Activated naive CD4-positive, alpha-beta T cell treated with anti-CD3 and anti-CD28 coated beads, Interleukin-2, amount 50 U/mL, for 24 hours (primary cell): ENCODE data around the gene SETBP1.

Source experiments
- H3K27ac Mint-ChIP-seq: one replicate; pipeline ENCODE4 v1.8.0; 2021; ENCODE audit warnings: mild to moderate bottlenecking, mixed read lengths
- H3K27me3 Mint-ChIP-seq: one replicate; pipeline ENCODE4 v1.8.0; 2021; ENCODE audit warnings: mixed read lengths
- H3K36me3 Mint-ChIP-seq: one replicate; pipeline ENCODE4 v1.8.0; 2021; ENCODE audit warnings: mixed read lengths
- H3K4me1 Mint-ChIP-seq: one replicate; pipeline ENCODE4 v1.8.0; 2021; ENCODE audit warnings: mixed read lengths
- H3K4me3 Mint-ChIP-seq: one replicate; pipeline ENCODE4 v1.8.0; 2021; ENCODE audit warnings: mild to moderate bottlenecking, mixed read lengths
- H3K9me3 Mint-ChIP-seq: one replicate; pipeline ENCODE4 v1.8.0; 2021; ENCODE audit warnings: mixed read lengths

Gene SETBP1

GRCh38 chr18:45109706-45110105, 429.0 kb downstream of the SETBP1 start:
- Mint-ChIP-seq H3K9me3 (no peaks in the 10 kb centered on the region), H3K4me1 (no peaks in the 10 kb centered on the region), H3K27ac (no peak overlapping the region), H3K27me3 (no peaks in the 10 kb centered on the region), H3K36me3 (no peaks in the 10 kb centered on the region), H3K4me3 (no peak overlapping the region)

DNA sequence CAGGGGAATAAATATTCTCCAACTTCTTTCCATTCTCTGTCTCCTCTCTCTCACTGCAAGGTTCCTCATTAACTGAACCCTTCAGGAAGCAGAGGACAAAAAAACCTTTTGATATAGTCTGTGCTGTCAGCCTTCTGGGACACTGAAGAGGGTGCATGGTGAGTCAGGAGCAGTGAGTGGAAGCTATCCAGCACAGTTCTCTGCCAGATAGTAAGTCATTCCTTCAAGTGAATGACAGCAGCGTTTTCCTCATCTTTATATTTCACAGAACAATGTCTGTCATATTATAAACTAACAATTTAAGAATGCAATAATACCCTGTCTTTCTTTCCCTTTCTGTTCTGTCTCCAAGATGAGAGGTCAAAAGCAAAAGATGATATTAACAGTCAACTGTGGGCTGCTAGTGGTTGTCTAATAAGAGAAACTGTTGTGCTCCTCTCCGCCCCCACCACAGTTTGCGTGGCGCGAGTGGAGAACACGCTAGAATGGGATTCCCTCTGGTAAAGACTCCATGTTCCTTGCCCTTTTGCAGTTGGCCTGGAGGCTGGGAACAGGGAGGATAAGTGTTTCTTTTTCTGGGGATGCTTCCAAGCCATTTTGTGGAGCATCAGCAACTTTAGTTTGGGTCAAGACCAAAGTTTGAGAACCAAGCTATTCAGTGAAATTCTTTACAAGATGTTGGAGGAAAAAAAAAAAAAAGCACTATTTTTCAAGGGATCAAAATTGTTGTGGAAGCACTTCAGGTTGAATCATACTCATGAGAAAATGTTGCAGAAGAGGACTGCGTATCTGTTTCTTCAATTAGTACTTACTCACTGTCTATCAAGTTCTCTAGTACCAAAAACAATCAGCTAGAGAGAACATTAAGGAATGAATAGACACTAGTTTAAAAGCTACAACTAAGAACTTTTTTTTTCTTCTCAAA, 430.2 kb downstream of the SETBP1 start:
- H3K9me3 Mint-ChIP-seq, result no peaks in the 10 kb centered on the region
- H3K27me3 Mint-ChIP-seq, result peaks cover 2% of the 10 kb centered on the region
- no peaks in the 10 kb centered on the region for H3K36me3 Mint-ChIP-seq
- no peak overlapping the region for H3K27ac Mint-ChIP-seq
- no peak overlapping the region for H3K4me3 Mint-ChIP-seq
- no peaks in the 10 kb centered on the region for H3K4me1 Mint-ChIP-seq

DNA sequence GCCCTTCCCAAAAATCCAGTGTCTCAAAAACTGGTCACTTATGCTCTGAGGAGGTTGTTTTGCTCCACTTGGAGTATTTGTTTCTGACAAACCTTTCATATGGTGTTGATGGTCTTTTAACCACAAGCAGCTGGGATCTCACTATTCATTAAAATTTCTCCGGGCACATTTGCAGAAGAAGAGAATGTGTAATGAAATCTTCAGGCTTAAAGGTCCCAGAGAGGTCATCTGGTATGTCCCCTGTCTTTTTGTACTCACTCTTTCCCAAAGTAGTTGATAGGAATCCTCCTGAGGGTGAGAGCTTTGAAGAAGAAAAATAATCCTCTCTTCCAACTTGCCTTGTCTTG, 430.8 kb downstream of the SETBP1 start:
- Mint-ChIP-seq H3K27me3 (peaks cover 2% of the 10 kb centered on the region), H3K9me3 (no peaks in the 10 kb centered on the region), H3K27ac (no peak overlapping the region), H3K4me3 (no peak overlapping the region), H3K36me3 (no peaks in the 10 kb centered on the region), H3K4me1 (no peaks in the 10 kb centered on the region)

GRCh38 chr18:45112682-45113081, 432.0 kb downstream of the SETBP1 start:
- Mint-ChIP-seq H3K27ac (no peak overlapping the region), H3K9me3 (no peaks in the 10 kb centered on the region), H3K36me3 (no peaks in the 10 kb centered on the region), H3K4me1 (no peaks in the 10 kb centered on the region), H3K4me3 (no peak overlapping the region), H3K27me3 (peaks cover 2% of the 10 kb centered on the region)

DNA sequence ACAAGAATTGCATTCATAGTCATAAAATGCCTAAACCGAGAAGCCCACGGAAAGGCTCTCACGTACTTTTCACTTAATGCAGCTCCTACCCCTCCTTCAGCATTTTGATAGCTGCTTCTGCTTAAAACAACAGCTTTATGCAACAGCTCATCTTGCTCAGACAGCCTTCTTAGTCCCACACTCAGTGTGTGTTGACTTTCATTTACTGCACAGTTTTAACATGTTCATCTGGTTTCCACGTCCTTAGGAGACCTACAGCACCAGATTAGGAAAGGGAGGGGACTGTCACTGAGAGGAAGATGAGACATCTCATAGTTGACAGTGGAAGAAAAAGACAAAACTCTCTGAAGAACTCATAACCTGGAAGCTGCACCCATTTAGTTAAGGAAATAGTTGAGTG, 435.4 kb downstream of the SETBP1 start:
- no peak overlapping the region for H3K4me3 Mint-ChIP-seq
- H3K27ac Mint-ChIP-seq, result no peak overlapping the region
- no peaks in the 10 kb centered on the region for H3K36me3 Mint-ChIP-seq
- no peaks in the 10 kb centered on the region for H3K9me3 Mint-ChIP-seq
- no peaks in the 10 kb centered on the region for H3K4me1 Mint-ChIP-seq
- peaks cover 2% of the 10 kb centered on the region for H3K27me3 Mint-ChIP-seq
